GM21360 (cell line): ENCODE results near the gene TLCD2.
"Not testable (repeated sequence)": the region's sequence is repeated elsewhere in the genome, so short reads cannot be mapped to it uniquely, and the experiment has no call there.

ENCODE experiments used
- ATAC-seq: cut with Tn5 transposase; IDR thresholded peaks from one replicate; pipeline ENCODE4 v1.9.1; 2021; ENCODE audit warnings: mild to moderate bottlenecking, moderate library complexity; ENCODE audit not compliant: unreplicated experiment

TLCD2 gene

DNA sequence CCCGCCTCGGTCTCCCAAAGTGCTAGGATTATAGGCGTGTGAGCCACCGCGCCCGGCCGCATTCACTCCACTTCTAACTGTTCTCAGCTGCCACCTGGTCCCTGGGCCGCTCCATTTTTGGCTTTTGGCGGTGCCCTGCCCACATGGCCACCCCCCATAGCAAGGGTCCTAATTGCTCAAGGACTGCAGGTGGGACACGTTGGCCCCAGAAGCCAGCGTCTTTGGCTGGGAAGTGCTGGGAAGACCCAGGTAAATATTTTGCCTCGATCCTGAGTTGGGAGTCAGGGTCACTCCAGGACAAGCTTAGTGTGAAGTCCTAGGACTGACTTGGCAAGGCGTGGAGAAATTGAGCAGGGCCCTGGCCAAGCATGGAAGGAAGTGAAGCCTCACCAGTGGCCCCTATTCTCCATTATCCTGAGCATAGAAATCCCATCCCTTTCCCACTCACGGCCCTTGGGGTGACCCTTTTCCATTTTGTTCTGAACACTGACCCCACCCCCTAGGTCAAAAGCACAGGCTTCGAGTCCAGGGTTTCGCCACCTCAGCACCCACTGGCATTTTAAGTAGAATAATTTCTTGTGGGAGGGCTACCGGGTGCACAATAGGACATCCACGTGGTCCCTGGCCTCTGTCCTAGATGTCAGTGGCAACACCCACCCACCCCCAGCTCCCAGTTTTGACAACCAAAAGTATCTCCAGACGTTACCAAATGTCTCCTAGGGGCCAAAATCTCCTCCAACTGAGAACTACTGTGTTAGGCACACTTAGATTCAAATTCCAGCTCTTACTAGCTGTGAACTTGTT lies 8.4 kb upstream of the TLCD2 start:
- no peak for ATAC-seq

- ATAC-seq: peak; percentile 35
Observed at GRCh38 chr17:1716912-1717695, 6.9 kb upstream of the TLCD2 start.

GRCh38 chr17:1716076-1716911 lies 6.1 kb upstream of the TLCD2 start:
- ATAC-seq: peak; percentile 67

GRCh38 chr17:1715803-1716075 lies 5.6 kb upstream of the TLCD2 start:
- no peak for ATAC-seq

- ATAC-seq: no peak
Observed at GRCh38 chr17:1714980-1715802, 5.0 kb upstream of the TLCD2 start.

DNA sequence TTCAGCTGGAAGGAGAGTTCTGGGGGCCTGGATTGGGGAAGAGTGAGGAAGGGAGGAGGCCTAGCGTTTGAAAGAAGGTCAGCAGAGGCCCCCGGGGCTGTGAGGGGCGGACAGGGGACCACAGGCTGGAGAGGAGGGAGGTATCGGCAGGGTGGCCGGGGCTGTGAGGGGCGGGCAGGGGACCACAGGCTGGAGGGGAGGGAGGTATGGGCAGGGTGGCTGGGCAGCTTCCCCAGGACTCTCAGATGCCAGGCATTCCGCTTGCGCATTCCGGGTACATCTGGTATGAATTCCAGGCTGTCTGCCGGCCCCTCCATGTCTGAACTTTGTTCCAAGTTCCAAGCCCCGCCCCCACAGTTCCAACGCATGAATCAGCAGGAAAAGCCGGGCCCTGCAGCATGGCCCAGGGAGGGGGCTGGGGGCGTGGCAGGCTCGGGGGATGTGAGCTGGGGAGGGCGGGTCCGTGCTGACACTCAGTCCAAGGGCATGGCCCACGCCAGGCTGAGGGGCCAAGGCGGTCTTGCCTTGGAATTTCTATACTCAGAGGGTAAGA lies 4.3 kb upstream of the TLCD2 start:
- no peak for ATAC-seq

DNA sequence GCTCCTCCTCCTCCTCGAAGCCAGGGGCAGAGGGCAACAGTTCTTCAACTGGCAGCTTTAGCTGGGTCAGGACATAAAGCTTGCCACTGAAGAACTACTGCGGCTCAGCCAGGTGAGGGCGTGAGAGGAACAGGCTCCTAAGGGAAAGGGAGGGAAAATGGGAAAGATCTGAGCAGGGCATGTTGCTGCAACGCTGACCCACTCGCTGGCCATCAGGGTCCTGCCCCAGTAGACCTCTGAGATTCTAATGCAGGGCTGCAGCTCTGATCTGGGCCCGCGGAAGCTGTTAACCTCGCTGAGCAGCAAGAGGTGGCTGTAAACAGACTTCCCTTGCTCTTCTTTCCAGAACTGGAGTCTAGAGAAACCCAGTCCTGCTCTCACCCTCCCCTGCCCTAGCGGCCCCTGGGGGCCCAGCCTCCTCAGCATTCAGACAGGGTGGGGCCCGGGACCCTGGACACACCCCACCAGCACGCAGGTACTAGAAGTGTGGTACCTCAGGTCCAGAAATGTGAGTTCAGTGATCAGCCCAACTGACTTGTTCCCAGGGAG lies 3.8 kb upstream of the TLCD2 start:
- no peak for ATAC-seq

GRCh38 chr17:1713160-1713877 lies 3.1 kb upstream of the TLCD2 start:
- no peak for ATAC-seq

GRCh38 chr17:1712271-1712670 lies 2.1 kb upstream of the TLCD2 start:
- no peak for ATAC-seq

DNA sequence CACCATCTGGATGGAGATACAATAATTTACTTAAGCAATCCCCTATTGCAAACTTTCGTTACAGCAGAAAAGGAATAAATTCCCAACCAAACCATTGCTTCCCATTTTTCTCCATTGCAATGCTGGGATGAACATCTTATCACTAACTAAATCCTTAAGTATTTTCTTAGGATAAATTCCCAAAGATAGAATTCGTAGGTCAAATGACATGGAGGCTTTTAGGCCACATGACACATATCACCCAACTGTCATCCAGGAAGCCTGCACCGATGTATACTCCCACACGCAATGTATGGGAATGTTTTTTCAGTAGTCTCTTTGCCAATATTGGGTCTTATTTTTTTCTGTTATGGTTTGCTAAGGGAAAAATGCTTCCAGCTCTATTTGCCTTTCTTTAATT lies 1.6 kb upstream of the TLCD2 start:
- ATAC-seq: no peak

DNA sequence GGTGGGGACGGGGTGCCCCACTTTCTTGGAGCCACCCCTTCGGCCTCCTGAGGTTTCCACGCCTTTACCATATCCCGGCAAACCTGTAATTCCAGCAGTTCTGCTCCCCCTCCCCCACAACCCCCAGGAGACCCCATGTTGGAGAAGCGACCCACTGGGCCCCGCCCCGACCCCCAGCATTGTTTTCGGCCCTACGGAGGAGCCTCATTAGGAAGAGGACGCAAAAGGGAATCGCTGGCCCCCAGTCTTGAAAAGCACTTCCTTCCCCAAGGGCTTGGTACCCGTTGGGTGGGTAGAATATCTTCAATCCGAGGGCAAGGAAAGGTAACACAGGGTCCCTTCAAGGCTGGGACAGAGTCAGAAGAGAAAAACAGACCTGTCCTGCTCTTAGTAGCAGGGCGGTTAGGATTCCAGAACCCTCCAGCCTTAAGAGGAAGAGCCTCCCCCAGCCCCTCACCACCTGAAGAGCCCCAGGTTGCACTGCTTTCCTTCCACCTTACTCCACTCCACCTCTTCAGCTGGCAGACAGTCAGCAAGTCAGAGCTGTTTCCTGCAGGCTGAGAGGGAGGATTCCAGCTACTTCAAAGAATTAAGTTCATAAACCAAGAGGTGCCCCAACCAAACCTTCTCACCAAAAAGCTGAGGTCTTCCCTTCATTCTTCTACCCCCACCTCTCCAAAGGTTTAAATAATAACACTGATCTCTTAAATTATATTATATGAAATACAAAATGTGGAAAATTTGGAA lies 803 bp upstream of the TLCD2 start:
- no peak for ATAC-seq

DNA sequence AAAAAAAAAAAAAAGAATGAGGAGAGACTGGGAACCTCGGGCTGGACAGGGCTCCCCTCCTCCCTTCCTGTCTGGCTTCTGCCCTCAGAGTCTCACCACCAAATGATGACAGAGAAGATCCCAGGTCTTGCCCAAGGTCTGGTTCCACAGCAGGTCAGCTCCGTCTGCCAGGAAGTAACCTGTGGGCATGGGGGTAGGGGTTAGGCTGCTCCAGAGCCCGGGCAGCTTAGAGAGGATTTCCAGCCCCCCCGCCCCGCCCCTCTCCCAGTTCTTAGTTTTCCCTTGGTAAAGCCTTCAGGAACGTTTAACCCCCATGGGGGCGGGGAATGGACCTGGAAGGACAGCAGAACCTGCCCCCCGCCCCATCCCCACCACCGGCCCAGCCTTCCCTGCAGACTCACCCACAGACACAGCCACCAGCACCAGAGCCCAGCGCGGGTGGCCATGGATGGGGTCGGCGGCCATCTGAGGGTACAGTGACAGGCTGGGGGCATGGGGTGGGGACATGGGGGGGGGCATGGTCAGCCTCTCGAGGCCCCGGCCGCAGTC lies 700 bp downstream of the TLCD2 start:
- ATAC-seq: no peak

DNA sequence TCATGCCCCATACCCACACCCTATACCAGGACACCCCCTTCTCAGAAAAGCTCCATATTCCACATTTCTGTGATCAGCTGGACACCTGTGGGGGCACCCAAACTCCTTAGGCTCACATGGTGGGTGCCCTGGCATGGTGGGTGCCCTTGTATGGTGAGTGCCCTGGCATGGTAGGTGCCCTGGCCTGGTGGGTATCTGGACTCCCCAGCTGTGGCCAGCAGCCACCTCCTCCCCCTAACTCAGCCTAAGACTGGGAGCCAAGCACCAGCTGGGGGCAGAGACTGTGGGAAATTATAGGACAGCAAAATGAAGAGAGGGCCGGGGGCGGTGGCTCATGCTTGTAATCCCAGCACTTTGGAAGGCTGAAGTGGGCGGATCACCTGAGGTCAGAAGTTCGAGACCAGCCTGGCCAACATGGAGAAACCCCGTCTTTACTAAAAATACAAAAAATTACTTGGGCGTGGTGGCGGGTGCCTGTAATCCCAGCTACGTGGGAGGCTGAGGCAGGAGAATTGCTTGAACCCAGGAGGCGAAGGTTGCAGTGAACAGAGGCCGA lies 1.3 kb downstream of the TLCD2 start:
- not testable (repeated sequence) for ATAC-seq

GRCh38 chr17:1707107-1707506 lies 3.1 kb downstream of the TLCD2 start:
- no peak for ATAC-seq

- no peak for ATAC-seq
Observed at GRCh38 chr17:1705004-1705403, 5.2 kb downstream of the TLCD2 start.

DNA sequence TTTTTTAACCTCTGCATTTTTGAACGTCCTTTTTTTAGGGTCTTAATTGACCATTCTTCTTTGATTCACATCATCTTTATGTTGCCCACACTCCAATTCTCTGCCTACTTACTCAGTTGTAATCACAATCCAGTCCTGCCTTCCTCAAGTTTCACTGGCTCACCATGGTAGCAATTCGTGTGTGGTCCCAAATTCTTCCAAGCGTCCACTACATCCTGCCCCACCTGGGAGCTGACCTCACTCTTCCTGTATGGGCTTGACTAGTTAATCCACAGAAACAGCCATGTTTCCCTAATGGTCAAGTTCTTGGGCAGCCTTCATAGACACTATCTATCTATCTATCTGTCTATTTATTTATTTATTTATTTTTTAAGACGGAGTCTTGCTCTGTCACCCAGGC lies 7.1 kb downstream of the TLCD2 start:
- no peak for ATAC-seq

- not testable (repeated sequence) for ATAC-seq
Observed at GRCh38 chr17:1699891-1700290, 10.3 kb downstream of the TLCD2 start.

GRCh38 chr17:1697681-1698080 lies 12.5 kb downstream of the TLCD2 start:
- ATAC-seq: no peak
